Tibial nerve (tissue), 4 donors: ENCODE data around the gene HEATR1. TPM values are rescaled to one million over a fixed set of nuclear protein-coding genes. Genes with fewer than 3 reads are reported as not detected.

Experiments
- DNase-seq, 2 donors: peaks; one replicate each; pipeline ENCODE4 v3.0.0-alpha.2; 2019; ENCODE audit warnings: low spot score in 2 of 2
- H3K27ac ChIP-seq, 4 donors: fragments of 200-600 bp; sonication (generic) in 3 of 4; one replicate each; pipeline ENCODE4 v1.5.1; 2017 to 2019; ENCODE audit warnings: mild to moderate bottlenecking in 1 of 4
- H3K27me3 ChIP-seq, 2 donors: fragments of 200-600 bp; sonication (generic) in 1 of 2; one replicate each; pipeline versions ENCODE4 v1.5.1 to v1.6.0; 2017 to 2019
- H3K36me3 ChIP-seq, 3 donors: fragments of 200-600 bp; sonication (generic); one replicate each; pipeline ENCODE4 v1.5.1; 2018 to 2019
- H3K4me1 ChIP-seq, 4 donors: fragments of 200-600 bp; sonication (generic) in 3 of 4; one replicate each; pipeline ENCODE4 v1.5.1; 2017 to 2019
- H3K4me3 ChIP-seq, 4 donors: fragments of 200-600 bp; sonication (generic) in 3 of 4; one replicate each; pipeline ENCODE4 v1.5.1; 2017 to 2019; ENCODE audit warnings: mild to moderate bottlenecking in 1 of 4, moderate library complexity in 1 of 4
- H3K9me3 ChIP-seq, 4 donors: fragments of 200-600 bp; sonication (generic) in 3 of 4; one replicate each; pipeline ENCODE4 v1.5.1; 2017 to 2019
- EP300 ChIP-seq, 2 donors: sonication (generic); formaldehyde crosslinking; IDR thresholded peaks; one replicate each; pipeline ENCODE4 v1.6.1; 2017; ENCODE audit warnings: antibody characterized with exemption in 2 of 2, mild to moderate bottlenecking in 1 of 2
- POLR2A ChIP-seq, 2 donors: fragments of 450-650 bp; IDR thresholded peaks; one replicate each; pipeline ENCODE4 v1.6.1; 2017; ENCODE audit warnings: antibody characterized with exemption in 2 of 2, mild to moderate bottlenecking in 2 of 2, moderate library complexity in 2 of 2
- WGBS, 2 donors: methylation state at CpG; one replicate each; pipeline ENCODE4 v1.1.5; 2018; 5-methylcytosine and 5-hydroxymethylcytosine counted together
- total RNA-seq, 4 donors: library from RNA; depleted of rRNA; stranded (reverse); fragments of >200 nt; gene quantifications; one replicate each; pipeline ENCODE4 v1.1.0, GENCODE V29; 2016
- TF ChIP-seq, protein P1 (sequence below), 5 experiments: fragments of 200-600 bp in 3 of 5; fragments of 450-650 bp in 2 of 5; sonication (generic) in 3 of 5; IDR thresholded peaks; one replicate each; pipeline ENCODE4 v1.5.1; 2016 to 2019; ENCODE audit warnings: antibody characterized with exemption in 5 of 5, mild to moderate bottlenecking in 3 of 5, moderate library complexity in 2 of 5

HEATR1 gene
- total RNA-seq, 4 donors from 2014 or later: 17.0 to 32.4 (median 19.4) TPM

DNA sequence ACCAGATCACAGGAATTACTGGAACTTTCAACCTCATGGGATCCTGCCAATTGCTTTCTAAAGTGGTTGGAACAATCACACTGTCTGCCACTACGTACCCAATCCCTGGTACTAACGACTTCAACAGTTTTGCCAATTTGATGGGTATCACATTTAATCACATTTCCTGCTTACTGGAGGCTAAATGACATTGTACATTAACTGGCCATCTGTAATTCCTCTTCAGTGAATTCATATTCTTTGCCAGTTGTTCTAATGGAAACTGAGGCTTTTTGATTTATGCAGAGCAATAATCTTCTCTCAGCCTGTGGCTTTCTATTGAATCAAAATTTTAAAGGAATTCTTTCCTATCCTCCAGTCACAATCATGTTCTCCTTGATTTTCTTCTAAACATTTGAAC, 42.3 kb downstream of the HEATR1 start:
- no peaks in the 10 kb centered on the region for H3K9me3 ChIP-seq
- no peak overlapping the region for H3K27ac ChIP-seq
- TF ChIP-seq, protein P1, sequence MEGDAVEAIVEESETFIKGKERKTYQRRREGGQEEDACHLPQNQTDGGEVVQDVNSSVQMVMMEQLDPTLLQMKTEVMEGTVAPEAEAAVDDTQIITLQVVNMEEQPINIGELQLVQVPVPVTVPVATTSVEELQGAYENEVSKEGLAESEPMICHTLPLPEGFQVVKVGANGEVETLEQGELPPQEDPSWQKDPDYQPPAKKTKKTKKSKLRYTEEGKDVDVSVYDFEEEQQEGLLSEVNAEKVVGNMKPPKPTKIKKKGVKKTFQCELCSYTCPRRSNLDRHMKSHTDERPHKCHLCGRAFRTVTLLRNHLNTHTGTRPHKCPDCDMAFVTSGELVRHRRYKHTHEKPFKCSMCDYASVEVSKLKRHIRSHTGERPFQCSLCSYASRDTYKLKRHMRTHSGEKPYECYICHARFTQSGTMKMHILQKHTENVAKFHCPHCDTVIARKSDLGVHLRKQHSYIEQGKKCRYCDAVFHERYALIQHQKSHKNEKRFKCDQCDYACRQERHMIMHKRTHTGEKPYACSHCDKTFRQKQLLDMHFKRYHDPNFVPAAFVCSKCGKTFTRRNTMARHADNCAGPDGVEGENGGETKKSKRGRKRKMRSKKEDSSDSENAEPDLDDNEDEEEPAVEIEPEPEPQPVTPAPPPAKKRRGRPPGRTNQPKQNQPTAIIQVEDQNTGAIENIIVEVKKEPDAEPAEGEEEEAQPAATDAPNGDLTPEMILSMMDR (IDR thresholded peaks at IDR 0.05): no peak
- no peak for TF ChIP-seq POLR2A (IDR thresholded peaks at IDR 0.05)
- no peak for TF ChIP-seq EP300 (IDR thresholded peaks at IDR 0.05)
- WGBS, 2 donors: 78 to 91% methylated on average over 2 of the region's 2 CpGs
- H3K27me3 ChIP-seq: no peaks in the 10 kb centered on the region
- peaks cover 5 to 98% (median 32%) of the 10 kb centered on the region in 3 donors for H3K36me3 ChIP-seq
- no peak for DNase-seq
- no peaks in the 10 kb centered on the region for H3K4me1 ChIP-seq
- H3K4me3 ChIP-seq: no peak overlapping the region

DNA sequence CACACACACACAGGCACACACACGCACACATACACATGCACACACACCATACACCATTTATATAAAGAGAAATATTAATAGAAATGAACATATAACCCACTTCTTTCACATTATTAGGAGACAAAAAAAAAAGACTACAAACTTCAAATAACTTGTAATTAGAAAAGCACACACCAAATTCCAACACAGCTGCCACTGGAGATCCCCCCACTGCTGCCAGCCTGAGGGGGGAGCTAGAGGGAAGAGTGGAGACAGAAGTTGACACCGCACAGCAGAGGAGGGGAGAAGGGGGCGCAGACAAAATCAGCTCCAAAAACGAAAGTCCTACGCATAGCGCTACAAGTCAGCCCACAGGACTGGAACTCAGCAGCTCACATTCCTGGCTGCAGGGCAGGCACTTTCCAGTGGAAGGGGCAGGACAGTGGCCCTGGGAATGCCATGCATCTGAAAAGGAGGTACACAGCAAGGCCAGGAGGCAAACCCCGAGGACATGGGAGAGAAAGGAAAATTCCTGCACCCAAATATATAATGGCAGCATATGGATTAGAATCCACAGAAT, 44.0 kb downstream of the HEATR1 start:
- TF ChIP-seq, protein P1 (IDR thresholded peaks at IDR 0.05): no peak
- TF ChIP-seq POLR2A (IDR thresholded peaks at IDR 0.05) (no peak), EP300 (IDR thresholded peaks at IDR 0.05) (no peak)
- Histone ChIP-seq H3K9me3 (no peaks in the 10 kb centered on the region), H3K27ac (no peak overlapping the region), H3K4me1 (no peaks in the 10 kb centered on the region), H3K4me3 (no peak overlapping the region), H3K27me3 (no peaks in the 10 kb centered on the region), H3K36me3 (peaks cover 8 to 98% (median 25%) of the 10 kb centered on the region in 3 donors)
- no peak for DNase-seq
- 87 to 90% methylated on average over 7 of the region's 7 CpGs for WGBS, 2 donors

DNA sequence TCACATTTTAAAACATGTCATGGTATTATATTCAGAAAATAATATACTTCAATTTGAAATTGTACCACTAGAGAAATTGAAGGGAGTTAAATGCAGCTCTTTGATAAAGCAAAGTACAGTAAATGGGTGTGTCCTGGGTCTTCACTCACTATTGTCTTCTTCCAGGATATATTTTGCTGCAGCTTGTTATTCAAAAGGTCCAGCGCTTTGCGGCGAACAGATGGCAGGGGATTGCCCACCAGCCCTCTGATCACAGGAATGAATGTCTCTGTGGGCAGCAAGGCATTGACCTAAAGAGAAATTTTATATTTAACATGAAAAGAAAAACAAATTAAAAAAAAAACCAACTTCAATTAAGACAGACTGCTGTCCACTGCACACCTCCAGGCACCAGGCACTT, 45.5 kb downstream of the HEATR1 start:
- Histone ChIP-seq H3K27me3 (no peaks in the 10 kb centered on the region), H3K9me3 (no peaks in the 10 kb centered on the region), H3K27ac (no peak overlapping the region), H3K36me3 (peaks cover 9 to 98% (median 15%) of the 10 kb centered on the region in 3 donors), H3K4me3 (no peak overlapping the region), H3K4me1 (no peaks in the 10 kb centered on the region)
- DNase-seq: no peak
- 90 to 93% methylated on average over 3 of the region's 3 CpGs for WGBS, 2 donors
- TF ChIP-seq EP300 (IDR thresholded peaks at IDR 0.05) (no peak), POLR2A (IDR thresholded peaks at IDR 0.05) (no peak)
- TF ChIP-seq, protein P1 (IDR thresholded peaks at IDR 0.05): no peak

DNA sequence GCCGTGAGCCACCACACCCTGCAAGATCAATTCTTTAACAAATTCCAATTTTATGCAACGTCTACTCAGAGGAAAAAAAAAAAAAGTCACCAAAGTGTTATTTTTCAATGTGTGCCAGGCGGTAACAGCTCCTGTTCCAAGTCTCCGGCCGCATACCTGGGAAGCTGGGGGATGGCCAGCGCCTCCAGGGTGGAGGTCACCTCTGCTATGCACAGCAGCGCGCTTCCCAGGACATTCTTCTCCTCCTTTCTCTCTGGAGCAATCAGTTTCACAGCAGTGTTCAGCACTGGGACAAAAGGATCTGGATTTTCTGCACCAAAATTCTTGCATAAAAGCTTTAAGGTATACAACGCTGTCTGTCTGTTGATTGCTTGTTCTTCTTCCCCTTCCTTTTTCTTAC, 46.2 kb downstream of the HEATR1 start:
- H3K9me3 ChIP-seq: no peaks in the 10 kb centered on the region
- H3K27me3 ChIP-seq: no peaks in the 10 kb centered on the region
- no peaks in the 10 kb centered on the region for H3K4me1 ChIP-seq
- peaks cover 9 to 98% (median 15%) of the 10 kb centered on the region in 3 donors for H3K36me3 ChIP-seq
- no peak for TF ChIP-seq POLR2A (IDR thresholded peaks at IDR 0.05)
- TF ChIP-seq, protein P1 (IDR thresholded peaks at IDR 0.05): no peak
- TF ChIP-seq EP300 (IDR thresholded peaks at IDR 0.05): no peak
- H3K4me3 ChIP-seq: no peak overlapping the region
- no peak for DNase-seq
- 81 to 82% methylated on average over 9 of the region's 9 CpGs for WGBS, 2 donors
- H3K27ac ChIP-seq: no peak overlapping the region

DNA sequence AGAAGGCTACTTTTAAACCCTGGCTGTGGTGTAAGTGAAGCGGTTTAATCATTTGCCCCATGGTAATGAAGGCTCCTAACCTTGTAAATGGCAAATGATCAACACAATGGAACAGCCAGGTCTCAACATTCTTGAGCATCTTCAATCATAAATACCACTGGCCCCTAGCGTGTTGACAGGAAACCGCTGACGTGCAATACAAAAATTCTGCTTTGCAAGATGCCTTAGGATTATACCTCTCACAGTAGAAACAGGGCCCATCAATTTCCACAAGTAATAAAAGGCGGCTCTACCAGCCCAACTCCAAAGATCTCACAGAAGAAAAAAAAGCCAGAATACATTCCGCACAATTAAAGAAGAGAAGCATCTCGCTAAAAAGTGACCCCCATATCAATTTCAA, 47.7 kb downstream of the HEATR1 start:
- no peaks in the 10 kb centered on the region for H3K9me3 ChIP-seq
- peaks cover 9 to 98% (median 15%) of the 10 kb centered on the region in 3 donors for H3K36me3 ChIP-seq
- no peaks in the 10 kb centered on the region for H3K27me3 ChIP-seq
- TF ChIP-seq, protein P1 (IDR thresholded peaks at IDR 0.05): no peak
- TF ChIP-seq EP300 (IDR thresholded peaks at IDR 0.05) (no peak), POLR2A (IDR thresholded peaks at IDR 0.05) (no peak)
- DNase-seq: no peak
- no peaks in the 10 kb centered on the region for H3K4me1 ChIP-seq
- H3K4me3 ChIP-seq: no peak overlapping the region
- H3K27ac ChIP-seq: no peak overlapping the region
- WGBS, 2 donors: 85% methylated on average over 7 of the region's 7 CpGs
